Skin of body (tissue), 1 donor: Measurements from ENCODE around the gene OR10D3. TPM values are rescaled to one million over a fixed set of nuclear protein-coding genes. Genes with fewer than 3 reads are reported as not detected.

Experiments used
- total RNA-seq: library from RNA; depleted of rRNA; stranded (reverse); fragments of >200 nt; gene quantifications from one replicate; pipeline ENCODE4 v1.2.3, GENCODE V29; 2014

Gene OR10D3
- total RNA-seq, 1 donor from 2014 or later, result not detected

Other genes starting within 250 kb of the OR10D3 start
- not detected for gene OR4D5, start 243.7 kb upstream of the OR10D3 start, total RNA-seq
- gene OR6T1, start 239.5 kb upstream of the OR10D3 start, total RNA-seq, result not detected
- not detected for gene OR10S1, start 205.6 kb upstream of the OR10D3 start, total RNA-seq
- not detected for gene OR10G6, start 188.2 kb upstream of the OR10D3 start, total RNA-seq
- not detected for gene OR10G4, start 170.3 kb upstream of the OR10D3 start, total RNA-seq
- not detected for gene OR10G9, start 160.3 kb upstream of the OR10D3 start, total RNA-seq
- not detected for gene OR10G8, start 156.5 kb upstream of the OR10D3 start, total RNA-seq
- gene OR10G7, start 142.0 kb upstream of the OR10D3 start, total RNA-seq, result not detected
- gene VWA5A, start 67.9 kb upstream of the OR10D3 start, total RNA-seq, result 22.0 TPM
- not detected for gene OR8G1, start 57.8 kb downstream of the OR10D3 start, total RNA-seq
- gene OR8G5, start 73.0 kb downstream of the OR10D3 start, total RNA-seq, result not detected
- gene OR8D1, start 130.6 kb downstream of the OR10D3 start, total RNA-seq, result not detected
- gene OR8D2, start 136.9 kb downstream of the OR10D3 start, total RNA-seq, result not detected
- not detected for gene OR8B2, start 201.2 kb downstream of the OR10D3 start, total RNA-seq
- gene OR8B3, start 215.7 kb downstream of the OR10D3 start, total RNA-seq, result not detected
- not detected for gene OR8B4, start 241.5 kb downstream of the OR10D3 start, total RNA-seq